Choroid plexus epithelial cell (primary cell): ENCODE measurements around the gene GZMH.
"Not testable (repeated sequence)": the region's sequence is repeated elsewhere in the genome, so short reads cannot be mapped to it uniquely, and the experiment has no call there.

Experiments
- DNase-seq: peaks from one replicate; pipeline ENCODE4 v3.0.0-alpha.2; 2010; ENCODE audit warnings: low read depth
- H3K4me3 ChIP-seq: 2 replicates; pipeline ENCODE4 v1.5.1; 2011; ENCODE audit warnings: low read depth, mild to moderate bottlenecking, control low read depth, low read length, moderate library complexity
- TF ChIP-seq, protein P1 (sequence below): conservative IDR thresholded peaks from 2 replicates; pipeline ENCODE4 v1.5.1; 2011; ENCODE audit warnings: low read depth, mild to moderate bottlenecking, control low read depth, inconsistent platforms, low read length, moderate library complexity

The GZMH gene

DNA sequence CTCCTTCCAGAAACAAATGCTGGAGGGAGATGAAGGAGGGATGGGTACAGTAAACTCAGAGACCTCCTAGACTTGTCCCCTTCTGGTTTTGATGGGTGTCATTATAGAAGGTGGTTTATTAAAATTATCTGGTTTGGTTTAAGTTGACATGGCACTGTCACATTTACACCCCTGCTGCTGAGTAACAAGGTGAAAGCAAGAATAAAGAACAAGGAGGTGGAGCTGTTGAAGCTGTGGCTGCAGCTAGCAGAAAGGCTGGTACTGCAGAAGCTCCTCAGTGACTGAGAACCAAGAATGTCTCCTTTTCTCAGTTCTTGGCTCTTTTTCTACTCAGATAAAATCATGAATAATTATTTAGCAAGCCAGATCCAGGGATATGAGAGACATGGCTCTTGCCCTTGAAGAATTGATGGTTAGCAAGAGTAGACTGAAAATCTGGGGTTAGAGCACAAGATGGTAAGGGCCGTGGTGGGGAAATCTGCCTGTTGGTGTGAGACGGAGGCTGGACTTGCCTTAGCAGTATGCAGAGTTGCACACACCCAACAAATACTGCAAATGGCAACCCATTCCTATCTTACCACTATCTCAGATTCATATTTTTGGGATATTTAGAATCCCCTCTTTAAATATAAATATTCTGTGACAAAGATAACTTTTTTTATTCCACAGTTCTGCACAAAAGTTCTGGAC lies at the start of gene GZMH:
Gene GZMH (minus strand): TSS at position 31 of the 690 bp plus-strand sequence. CDS start 72 bp downstream, outside the sequence.
- TF ChIP-seq, protein P1, sequence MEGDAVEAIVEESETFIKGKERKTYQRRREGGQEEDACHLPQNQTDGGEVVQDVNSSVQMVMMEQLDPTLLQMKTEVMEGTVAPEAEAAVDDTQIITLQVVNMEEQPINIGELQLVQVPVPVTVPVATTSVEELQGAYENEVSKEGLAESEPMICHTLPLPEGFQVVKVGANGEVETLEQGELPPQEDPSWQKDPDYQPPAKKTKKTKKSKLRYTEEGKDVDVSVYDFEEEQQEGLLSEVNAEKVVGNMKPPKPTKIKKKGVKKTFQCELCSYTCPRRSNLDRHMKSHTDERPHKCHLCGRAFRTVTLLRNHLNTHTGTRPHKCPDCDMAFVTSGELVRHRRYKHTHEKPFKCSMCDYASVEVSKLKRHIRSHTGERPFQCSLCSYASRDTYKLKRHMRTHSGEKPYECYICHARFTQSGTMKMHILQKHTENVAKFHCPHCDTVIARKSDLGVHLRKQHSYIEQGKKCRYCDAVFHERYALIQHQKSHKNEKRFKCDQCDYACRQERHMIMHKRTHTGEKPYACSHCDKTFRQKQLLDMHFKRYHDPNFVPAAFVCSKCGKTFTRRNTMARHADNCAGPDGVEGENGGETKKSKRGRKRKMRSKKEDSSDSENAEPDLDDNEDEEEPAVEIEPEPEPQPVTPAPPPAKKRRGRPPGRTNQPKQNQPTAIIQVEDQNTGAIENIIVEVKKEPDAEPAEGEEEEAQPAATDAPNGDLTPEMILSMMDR: no peak
- no peak within 1 kb of the TSS for H3K4me3 ChIP-seq
- DNase-seq: no peak

GRCh38 chr14:24648361-24648760 lies 38.9 kb upstream of the GZMH start:
- not testable (repeated sequence) for DNase-seq, H3K4me3 ChIP-seq

GRCh38 chr14:24639905-24640304 lies 30.4 kb upstream of the GZMH start:
- H3K4me3 ChIP-seq: no peak overlapping the region
- DNase-seq: no peak
- TF ChIP-seq, protein P1: no peak

DNA sequence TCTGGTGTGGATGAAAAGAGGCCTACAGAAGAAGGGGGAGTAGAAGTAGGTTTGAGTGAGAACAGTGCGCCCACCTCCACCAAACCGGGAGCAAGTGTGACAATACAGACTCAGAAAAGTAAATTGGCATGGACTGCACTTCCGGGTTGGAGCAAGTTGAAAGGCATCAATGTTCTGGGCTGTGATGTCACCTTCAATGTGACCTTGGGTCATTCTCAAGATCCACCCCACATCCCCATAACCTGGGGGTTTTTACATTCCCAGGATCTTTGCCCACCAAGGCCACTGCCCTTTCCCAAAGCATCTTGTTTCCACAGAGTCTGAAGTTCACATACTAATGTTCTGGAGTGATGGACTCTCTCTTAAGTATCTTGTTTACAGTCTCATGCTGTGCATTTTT lies 29.8 kb upstream of the GZMH start:
- TF ChIP-seq, protein P1: no peak
- H3K4me3 ChIP-seq: no peak overlapping the region
- DNase-seq: no peak

- no peak for DNase-seq
- TF ChIP-seq, protein P1: no peak
- no peak within 1 kb of the TSS for H3K4me3 ChIP-seq
These were observed 24.7 kb upstream of the GZMH start, which contains the start of gene GZMB for GRCh38 chr14:24634158-24634557. GZMB (minus strand) TSS chr14:24634190; CDS start chr14:24634160, 30 bp downstream.

GRCh38 chr14:24633353-24633752 lies 23.9 kb upstream of the GZMH start:
- TF ChIP-seq, protein P1: no peak
- no peak for DNase-seq
- H3K4me3 ChIP-seq: no peak overlapping the region

DNA sequence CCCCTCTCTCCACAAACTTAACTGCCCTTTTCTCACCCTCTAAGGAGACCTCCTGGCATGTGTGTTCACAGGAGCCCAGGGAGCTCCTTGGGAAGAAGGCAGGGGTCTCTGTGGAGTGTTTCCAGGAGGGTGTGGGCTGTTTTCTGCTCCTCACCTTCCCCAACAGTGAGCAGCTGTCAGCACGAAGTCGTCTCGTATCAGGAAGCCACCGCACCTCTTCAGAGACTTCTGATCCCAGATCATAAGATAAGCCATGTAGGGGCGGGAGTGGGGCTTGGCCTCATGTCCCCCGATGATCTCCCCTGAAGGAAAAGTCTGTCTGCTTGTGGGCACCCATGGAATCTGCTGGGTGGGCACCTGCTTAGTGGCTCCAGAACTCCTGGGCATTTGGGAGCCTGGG lies 23.3 kb upstream of the GZMH start:
- DNase-seq: no peak
- TF ChIP-seq, protein P1: no peak
- no peak overlapping the region for H3K4me3 ChIP-seq
